K562 (cell line): ENCODE data around the gene CHEK2. TPM values are rescaled to one million over a fixed set of nuclear protein-coding genes. Genes with fewer than 3 reads are reported as not detected.
A peak's percentile ranks its signal among the peaks of the same experiment; 100 is the strongest.

Source experiments
- CTCF ChIP-seq, 3 experiments: IDR thresholded peaks in 2 of 3; conservative IDR thresholded peaks in 1 of 3; 2 replicates each; pipeline ENCODE4 v1.5.1; 2011 to 2012; ENCODE audit warnings: low read length in 3 of 3, mild to moderate bottlenecking in 3 of 3, control low read depth in 2 of 3, improper control_type of control experiment in 1 of 3, inconsistent platforms in 1 of 3, low read depth in 1 of 3, mixed read lengths in 1 of 3, moderate library complexity in 1 of 3; ENCODE audit not compliant: insufficient read depth in 2 of 3
- FOXK1 ChIP-seq: sonication (generic); formaldehyde crosslinking; IDR thresholded peaks from 2 replicates; pipeline ENCODE4 v1.8.0; 2022; ENCODE audit warnings: missing genetic modification reagents, mild to moderate bottlenecking, borderline replicate concordance
- GATA2 ChIP-seq: sonication (generic); formaldehyde crosslinking; IDR thresholded peaks from 2 replicates; pipeline ENCODE4 v1.4.0; 2020; ENCODE audit warnings: mild to moderate bottlenecking, missing genetic modification reagents
- HDAC1 ChIP-seq, 2 experiments: fragments of 450-650 bp; IDR thresholded peaks; 2 replicates each; pipeline ENCODE4 v1.6.1; 2016 to 2017; ENCODE audit warnings: inconsistent platforms in 1 of 2, mild to moderate bottlenecking in 1 of 2, moderate library complexity in 1 of 2
- KAT8 ChIP-seq: fragments of 450-650 bp; IDR thresholded peaks from 2 replicates; pipeline ENCODE4 v1.6.1; 2016; ENCODE audit warnings: low read depth, mild to moderate bottlenecking
- L3MBTL2 ChIP-seq: fragments of 450-650 bp; IDR thresholded peaks from 2 replicates; pipeline ENCODE4 v1.6.1; 2016; ENCODE audit warnings: mild to moderate bottlenecking, moderate library complexity
- NFATC3 ChIP-seq: fragments of 450-650 bp; IDR thresholded peaks from 2 replicates; pipeline ENCODE4 v1.6.1; 2017; ENCODE audit warnings: mild to moderate bottlenecking
- NR2C1 ChIP-seq, 2 experiments: fragments of 450-650 bp; IDR thresholded peaks; 2 replicates each; pipeline ENCODE4 v1.6.1; 2017; ENCODE audit warnings: mild to moderate bottlenecking in 2 of 2, antibody characterized with exemption in 1 of 2, inconsistent platforms in 1 of 2, missing compliant biosample characterization in 1 of 2, missing genetic modification characterization in 1 of 2
- PCBP2 ChIP-seq: fragments of 200-400 bp; formaldehyde crosslinking; IDR thresholded peaks from 2 replicates; pipeline ENCODE4 v1.6.1; 2018; ENCODE audit warnings: low read length, low read depth, mild to moderate bottlenecking, moderate library complexity; ENCODE audit not compliant: poor library complexity, severe bottlenecking
- POLR2AphosphoS5 ChIP-seq: IDR thresholded peaks from 2 replicates; pipeline ENCODE4 v1.6.1; 2011; ENCODE audit warnings: mild to moderate bottlenecking, low read depth, low read length, moderate library complexity; ENCODE audit not compliant: control insufficient read depth, insufficient read depth
- PURB ChIP-seq: sonication (generic); formaldehyde crosslinking; IDR thresholded peaks from 2 replicates; pipeline ENCODE4 v1.9.0; 2021; ENCODE audit warnings: low read depth, mild to moderate bottlenecking, missing genetic modification reagents
- RBM22 ChIP-seq: fragments of 200-400 bp; formaldehyde crosslinking; IDR thresholded peaks from 2 replicates; pipeline ENCODE4 v1.6.1; 2018; ENCODE audit warnings: low read length, low read depth; ENCODE audit not compliant: poor library complexity, severe bottlenecking
- STAG1 ChIP-seq: sonication (generic); formaldehyde crosslinking; IDR thresholded peaks from 2 replicates; pipeline ENCODE4 v1.5.0; 2020; ENCODE audit warnings: missing genetic modification reagents, borderline replicate concordance
- TCF15 ChIP-seq: fragments of 250-450 bp; sonication (Bioruptor Pico); IDR thresholded peaks from 2 replicates; pipeline ENCODE4 v1.8.0; 2022; ENCODE audit warnings: moderate library complexity, mild to moderate bottlenecking, inconsistent platforms
- TCFL5 ChIP-seq: fragments of 250-450 bp; sonication (Bioruptor Pico); conservative IDR thresholded peaks from 2 replicates; pipeline ENCODE4 v1.6.1; 2021; ENCODE audit warnings: mild to moderate bottlenecking, moderate library complexity, matching md5 sums
- TFAM ChIP-seq: fragments of 250-450 bp; sonication (Bioruptor Pico); conservative IDR thresholded peaks from 2 replicates; pipeline ENCODE4 v1.5.0; 2021; ENCODE audit warnings: mild to moderate bottlenecking, moderate library complexity
- THRB ChIP-seq: fragments of 450-650 bp; formaldehyde crosslinking; conservative IDR thresholded peaks from 2 replicates; pipeline ENCODE4 v1.4.0; 2022; ENCODE audit warnings: mild to moderate bottlenecking, missing genetic modification characterization
- VEZF1 ChIP-seq: fragments of 200-800 bp; sonication (Bioruptor generic); IDR thresholded peaks from 2 replicates; pipeline ENCODE4 v1.6.1; 2017; ENCODE audit warnings: missing genetic modification characterization, missing compliant biosample characterization
- ZFP30 ChIP-seq: fragments of 250-450 bp; sonication (Bioruptor Pico); IDR thresholded peaks from 2 replicates; pipeline ENCODE4 v1.8.0; 2022; ENCODE audit warnings: moderate library complexity, mild to moderate bottlenecking, inconsistent platforms, borderline replicate concordance
- ZNF263 ChIP-seq: sonication (generic); formaldehyde crosslinking; IDR thresholded peaks from 2 replicates; pipeline ENCODE4 v1.8.0; 2022; ENCODE audit warnings: mild to moderate bottlenecking, missing genetic modification reagents, borderline replicate concordance
- ZNF3 ChIP-seq: fragments of 250-450 bp; sonication (Bioruptor Pico); IDR thresholded peaks from 2 replicates; pipeline ENCODE4 v1.5.0; 2021; ENCODE audit warnings: mild to moderate bottlenecking, moderate library complexity
- ZNF444 ChIP-seq: fragments of 250-450 bp; sonication (Bioruptor Pico); IDR thresholded peaks from 2 replicates; pipeline ENCODE4 v1.4.0; 2020; ENCODE audit warnings: mild to moderate bottlenecking, moderate library complexity
- ZNF830 ChIP-seq: fragments of 250-450 bp; sonication (Bioruptor Pico); IDR thresholded peaks from 2 replicates; pipeline ENCODE4 v1.5.0; 2021; ENCODE audit warnings: mild to moderate bottlenecking
- polyA plus RNA-seq, 8 experiments: library from polyadenylated mRNA; depleted of rRNA in 4 of 8; stranded (reverse) in 5 of 8; unstranded in 3 of 8; fragments of >200 nt; fragmentation: Nextera tagmentation in 2 of 8; fragmentation: Illumina TruSeq in 1 of 8; extraction: Ambion mirVana in 2 of 8; extraction: Trizol in 1 of 8; gene quantifications; 2 replicates each; pipeline versions ENCODE4 v1.2.1 to v1.2.3, GENCODE V29; 2011 to 2014; ENCODE audit warnings: inconsistent platforms in 1 of 8, missing spikeins in 1 of 8
- total RNA-seq, 7 experiments: library from RNA; depleted of rRNA in 6 of 7; stranded (reverse); fragments of >200 nt in 6 of 7; fragmentation: Illumina TruSeq in 2 of 7; extraction: Trizol in 2 of 7; gene quantifications; 2 replicates each; pipeline versions ENCODE4 v1.2.1 to v1.2.3, GENCODE V29; 2011 to 2021; ENCODE audit warnings: low replicate concordance in 1 of 7

CHEK2 gene
- total and polyA plus RNA-seq, 9 of the 15 experiments (the other 6 are each of a cell fraction or from before 2014, with no cell fraction given), result 28.7 to 102 (median 58.0) TPM

- TF ChIP-seq RBM22 (no peak), TCFL5 (CRISPR knock-in tag) (no peak), CTCF (IDR thresholded peaks at IDR 0.05 in 2 of 3, conservative IDR thresholded peaks at IDR 0.05 in 1 of 3; ENCODE audit: insufficient read depth in 2 of 3, low read depth in 1 of 3, low read length in 3 of 3) (peak; percentile 15 to 45 (median 17); a peak in 1 of 6 replicates), ZFP30 (CRISPR knock-in tag) (no peak), HDAC1 (IDR thresholded peaks at IDR 0.05) (no peak), GATA2 (no peak), PCBP2 (no peak), FOXK1 (CRISPR knock-in tag) (no peak), TCF15 (no peak), TFAM (no peak), ZNF3 (CRISPR knock-in tag) (no peak), ZNF444 (CRISPR knock-in tag) (no peak), NR2C1 (IDR thresholded peaks at IDR 0.05) (no peak; the same call in none of the 2 replicates), NR2C1 (tag; IDR thresholded peaks at IDR 0.05) (peak; percentile 81; the same call in 1 of the 2 replicates), STAG1 (no peak), L3MBTL2 (peak; percentile 62), VEZF1 (CRISPR knock-in tag) (peak; percentile 68), KAT8 (no peak), PURB (no peak), ZNF830 (CRISPR knock-in tag) (no peak), POLR2AphosphoS5 (peak; percentile 68), ZNF263 (CRISPR knock-in tag) (no peak), NFATC3 (no peak), THRB (CRISPR knock-in tag) (no peak)
These were observed 31.2 kb upstream of the CHEK2 start, which contains the start of gene CCDC117 (continued) for GRCh38 chr22:28772633-28773460.
